Measurements from ENCODE around the gene EIF3L.

Gene EIF3L

DNA sequence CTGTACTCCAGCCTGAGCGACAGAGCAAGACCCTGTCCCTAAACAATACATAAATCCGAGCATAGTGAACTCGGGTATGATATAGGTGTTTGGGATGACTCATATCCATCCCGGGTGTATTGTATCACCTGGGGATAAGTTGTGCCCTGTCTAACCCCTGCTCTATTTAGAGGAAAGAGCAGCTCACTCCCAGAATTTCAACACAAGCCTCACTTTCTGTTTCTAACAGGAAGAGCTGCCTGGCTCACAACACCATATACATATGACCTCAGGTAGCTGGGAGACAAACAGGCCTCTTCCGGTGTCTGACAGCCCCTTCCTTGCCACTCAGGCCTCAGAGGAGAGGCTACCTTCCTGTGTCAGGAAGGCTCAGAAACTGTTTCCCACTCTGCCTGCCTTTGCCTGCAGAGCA is 47.0 kb downstream of the EIF3L start:
- H3K4me1 ChIP-seq (ENCODE audit: control insufficient read depth in 1 of 2, insufficient read depth in 2 of 2, low read length in 2 of 2) = peaks cover 5 to 52% of the 10 kb centered on the region in 2 donors
- no peaks in the 10 kb centered on the region for H3K27me3 ChIP-seq (ENCODE audit: low read depth, low read length)
- H3K4me3 ChIP-seq (ENCODE audit: low read depth in 1 of 2, low read length in 2 of 2) = no peak overlapping the region

DNA sequence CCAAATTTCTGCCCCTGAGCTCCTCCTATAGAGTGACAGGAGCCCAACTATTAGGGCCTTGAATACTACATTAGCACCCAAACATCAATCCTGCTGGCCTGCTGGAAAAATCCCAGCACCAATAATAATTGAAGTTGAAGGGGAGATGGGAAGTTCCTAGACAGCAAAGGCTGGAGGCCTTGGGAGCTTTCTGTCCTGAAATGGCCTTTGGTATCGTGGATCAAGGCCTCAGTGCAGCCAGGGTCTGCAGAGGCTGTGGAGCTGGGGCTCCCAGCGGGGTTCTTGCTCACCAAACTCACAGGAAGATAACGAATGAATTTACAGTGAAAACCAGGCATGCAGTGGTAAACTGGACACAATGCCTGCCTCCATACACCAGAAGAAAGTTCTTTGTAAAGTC is 47.7 kb downstream of the EIF3L start:
- Histone ChIP-seq H3K4me1 (ENCODE audit: control insufficient read depth in 1 of 2, insufficient read depth in 2 of 2, low read length in 2 of 2) (peaks cover 5 to 52% of the 10 kb centered on the region in 2 donors), H3K4me3 (ENCODE audit: low read depth in 1 of 2, low read length in 2 of 2) (no peak overlapping the region), H3K27ac (ENCODE audit: low read length) (peak overlapping the region; percentile 60), H3K9me3 (ENCODE audit: control insufficient read depth in 1 of 2, low read length in 2 of 2) (no peaks in the 10 kb centered on the region), H3K27me3 (ENCODE audit: low read depth, low read length) (no peaks in the 10 kb centered on the region), H3K36me3 (ENCODE audit: control insufficient read depth in 1 of 2, insufficient read depth in 2 of 2, low read length in 2 of 2) (no peaks in the 10 kb centered on the region)

More for the DNA sequence above, 47.0 kb downstream of the EIF3L start:
- Histone ChIP-seq H3K36me3 (ENCODE audit: control insufficient read depth in 1 of 2, insufficient read depth in 2 of 2, low read length in 2 of 2) (no peaks in the 10 kb centered on the region), H3K9me3 (ENCODE audit: control insufficient read depth in 1 of 2, low read length in 2 of 2) (no peaks in the 10 kb centered on the region), H3K27ac (ENCODE audit: low read length) (peak overlapping the region; percentile 60)

DNA sequence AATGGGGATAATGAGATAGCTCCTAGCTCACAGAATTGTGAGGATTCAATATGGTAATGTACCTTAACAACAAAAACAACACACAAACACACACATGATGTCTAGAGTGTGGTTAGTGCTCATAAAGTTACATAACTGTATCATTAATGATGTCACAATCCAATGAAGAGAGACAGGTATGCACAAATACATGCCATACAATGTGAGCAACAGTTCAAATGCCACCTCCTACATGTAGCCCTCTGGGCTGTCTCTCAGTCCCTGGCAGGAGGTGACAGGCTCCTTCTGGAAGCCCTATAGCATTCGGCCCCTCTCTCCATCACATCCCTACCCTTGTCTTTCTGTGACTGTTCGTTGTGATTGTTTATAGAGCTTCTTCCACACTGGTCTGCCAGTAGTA is 48.6 kb downstream of the EIF3L start:
- Histone ChIP-seq H3K36me3 (ENCODE audit: control insufficient read depth in 1 of 2, insufficient read depth in 2 of 2, low read length in 2 of 2) (no peaks in the 10 kb centered on the region), H3K4me1 (ENCODE audit: control insufficient read depth in 1 of 2, insufficient read depth in 2 of 2, low read length in 2 of 2) (peaks cover 5 to 43% of the 10 kb centered on the region in 2 donors), H3K9me3 (ENCODE audit: control insufficient read depth in 1 of 2, low read length in 2 of 2) (no peaks in the 10 kb centered on the region), H3K27ac (ENCODE audit: low read length) (no peak overlapping the region), H3K4me3 (ENCODE audit: low read depth in 1 of 2, low read length in 2 of 2) (no peak overlapping the region), H3K27me3 (ENCODE audit: low read depth, low read length) (no peaks in the 10 kb centered on the region)

DNA sequence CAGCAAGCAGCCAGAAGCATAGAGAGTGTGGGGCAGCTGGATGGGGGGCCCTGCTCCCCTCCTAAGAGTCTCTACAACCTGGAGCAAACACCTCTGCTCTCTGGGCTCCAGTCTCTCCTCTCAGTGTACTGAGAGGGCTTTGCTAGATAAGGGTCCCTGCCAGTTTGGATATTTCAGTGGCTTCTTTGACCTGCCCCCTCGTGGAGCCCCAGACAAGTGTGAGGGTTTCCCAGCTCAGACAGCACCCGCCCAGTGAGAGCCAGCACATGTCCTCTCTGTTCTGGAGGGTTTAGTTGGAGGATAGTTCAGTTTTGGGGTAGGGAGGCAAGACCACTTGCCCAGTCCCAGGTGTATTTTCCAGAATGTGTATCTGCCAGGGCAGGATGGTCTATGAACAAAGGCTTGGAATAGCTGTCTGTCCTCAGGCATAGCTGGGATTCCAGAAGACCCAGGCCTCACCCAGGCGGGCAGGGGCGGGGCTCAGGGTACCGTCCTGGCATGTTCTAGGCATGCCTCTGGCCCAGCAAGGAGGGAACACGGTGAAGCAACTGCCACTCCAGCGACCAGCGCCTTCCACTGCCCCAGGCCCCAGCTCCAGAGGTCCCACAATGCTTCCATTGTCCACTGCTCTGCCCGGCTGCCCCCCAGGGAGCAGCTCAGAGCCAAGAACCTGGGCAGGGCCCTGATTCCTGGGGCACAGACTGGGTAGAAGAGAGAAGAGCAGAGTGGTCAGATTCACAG is 49.4 kb downstream of the EIF3L start:
- H3K4me3 ChIP-seq (ENCODE audit: low read depth in 1 of 2, low read length in 2 of 2) = no peak overlapping the region
- H3K27ac ChIP-seq (ENCODE audit: low read length) = no peak overlapping the region
- no peaks in the 10 kb centered on the region for H3K36me3 ChIP-seq (ENCODE audit: control insufficient read depth in 1 of 2, insufficient read depth in 2 of 2, low read length in 2 of 2)
- peaks cover 1 to 35% of the 10 kb centered on the region in 2 donors for H3K4me1 ChIP-seq (ENCODE audit: control insufficient read depth in 1 of 2, insufficient read depth in 2 of 2, low read length in 2 of 2)
- H3K27me3 ChIP-seq (ENCODE audit: low read depth, low read length) = no peaks in the 10 kb centered on the region
- H3K9me3 ChIP-seq (ENCODE audit: control insufficient read depth in 1 of 2, low read length in 2 of 2) = no peaks in the 10 kb centered on the region

DNA sequence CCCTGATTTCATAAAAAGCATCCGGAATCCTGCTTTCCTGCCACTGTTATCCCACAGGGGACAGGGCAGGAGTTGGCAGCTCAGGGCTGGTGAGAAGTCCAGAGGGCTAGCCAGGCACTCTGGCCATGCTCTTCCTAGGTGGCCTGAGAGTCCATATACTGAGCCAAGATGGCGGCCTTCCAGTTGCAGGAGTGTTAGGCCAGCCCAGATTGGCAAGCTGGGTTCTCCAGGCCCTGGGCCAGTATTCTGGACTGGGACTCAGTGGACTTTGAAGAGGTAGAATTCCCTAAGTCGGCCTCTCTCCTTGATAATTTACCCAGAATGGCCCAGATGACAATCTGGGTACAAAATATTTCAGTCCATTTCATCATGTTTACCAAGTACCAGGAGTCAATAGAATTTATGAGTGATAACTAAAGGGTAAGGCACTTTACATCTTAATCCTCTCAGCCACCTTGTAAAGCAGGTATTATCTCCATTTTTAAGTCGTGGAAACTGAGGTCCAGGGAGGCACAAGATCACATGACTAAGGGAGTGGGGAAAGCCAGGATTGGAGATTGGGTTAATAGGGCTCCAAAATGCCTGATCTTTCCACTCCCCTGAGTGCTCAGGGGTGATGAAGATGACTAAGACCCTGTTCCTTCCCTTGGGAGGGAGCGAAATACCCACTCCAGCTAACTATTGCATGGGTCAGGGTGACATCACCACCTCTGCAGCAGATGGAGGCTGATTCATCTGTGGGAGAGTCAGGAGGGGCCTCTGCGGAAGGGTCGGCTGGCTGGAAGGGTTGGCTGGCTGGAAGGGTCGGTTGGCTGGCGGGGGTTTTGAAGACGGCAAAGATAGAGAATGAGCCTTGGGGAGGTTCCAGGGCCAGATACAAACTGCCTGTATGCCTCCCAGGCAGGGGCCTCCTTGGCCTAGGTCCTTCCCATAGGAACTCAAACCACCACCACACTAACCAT is 55.6 kb downstream of the EIF3L start:
- H3K4me1 ChIP-seq (ENCODE audit: control insufficient read depth in 1 of 2, insufficient read depth in 2 of 2, low read length in 2 of 2) = peaks cover 0 to 36% of the 10 kb centered on the region in 2 donors
- H3K27ac ChIP-seq (ENCODE audit: low read length) = peak overlapping the region; percentile 67
- peaks cover 0 to 7% of the 10 kb centered on the region in 2 donors for H3K36me3 ChIP-seq (ENCODE audit: control insufficient read depth in 1 of 2, insufficient read depth in 2 of 2, low read length in 2 of 2)
- H3K4me3 ChIP-seq (ENCODE audit: low read depth in 1 of 2, low read length in 2 of 2) = peak overlapping the region in 1 of 2 donors; percentile 65
- H3K9me3 ChIP-seq (ENCODE audit: control insufficient read depth in 1 of 2, low read length in 2 of 2) = no peaks in the 10 kb centered on the region
- H3K27me3 ChIP-seq (ENCODE audit: low read depth, low read length) = no peaks in the 10 kb centered on the region

DNA sequence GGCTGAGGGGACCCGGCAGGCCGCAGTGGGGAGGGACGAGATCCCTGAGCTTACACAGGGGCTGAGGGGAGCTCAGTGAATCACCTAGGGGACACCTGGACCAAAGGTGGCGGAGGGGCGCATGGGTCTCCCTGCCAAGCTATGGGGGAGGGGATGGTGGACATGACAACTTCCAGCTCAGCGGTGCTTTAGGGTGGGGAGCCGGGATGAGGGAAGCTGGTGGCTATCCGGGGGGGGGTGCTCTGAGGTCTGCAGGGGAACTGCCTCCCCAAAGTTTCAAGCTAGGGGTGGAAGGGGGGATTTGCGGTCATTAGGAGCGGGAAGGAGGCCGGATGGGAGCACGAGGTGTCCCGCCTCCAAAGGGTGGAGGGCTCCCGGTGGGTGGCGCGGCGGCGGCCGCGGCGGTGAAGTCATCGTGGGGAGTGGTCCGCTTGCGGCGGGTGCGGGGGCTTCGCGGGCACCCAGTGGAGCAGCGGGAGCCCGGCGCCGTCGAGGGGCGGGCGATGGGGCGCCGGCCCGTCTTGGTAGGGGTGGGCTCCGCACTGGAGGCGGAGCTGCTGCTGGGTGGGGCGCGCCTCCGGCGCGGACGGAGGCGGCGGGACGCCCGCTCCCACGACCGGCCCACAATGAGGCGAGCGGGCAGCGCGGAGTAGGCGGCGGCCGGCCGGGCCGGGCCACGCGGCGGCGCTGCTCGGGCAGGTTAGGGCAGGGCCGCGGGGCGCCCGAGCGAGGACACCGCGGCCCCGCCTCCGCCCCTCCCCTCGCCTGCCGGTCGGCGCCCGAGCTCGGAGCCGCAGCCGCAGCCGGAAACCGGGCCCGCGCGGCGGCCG is 56.5 kb downstream of the EIF3L start, which contains the start of gene MICALL1:
Gene MICALL1, plus strand, starts transcription at position 764 of the 830 bp plus-strand sequence. CDS start 126 bp downstream, outside the sequence.
- peak within 1 kb of the TSS; percentile 67 for H3K27ac ChIP-seq (ENCODE audit: low read length)
- H3K4me1 ChIP-seq (ENCODE audit: control insufficient read depth in 1 of 2, insufficient read depth in 2 of 2, low read length in 2 of 2) = peaks cover 0 to 45% of the 10 kb centered on the region in 2 donors
- peaks cover 0 to 7% of the 10 kb centered on the region in 2 donors for H3K36me3 ChIP-seq (ENCODE audit: control insufficient read depth in 1 of 2, insufficient read depth in 2 of 2, low read length in 2 of 2)

DNA sequence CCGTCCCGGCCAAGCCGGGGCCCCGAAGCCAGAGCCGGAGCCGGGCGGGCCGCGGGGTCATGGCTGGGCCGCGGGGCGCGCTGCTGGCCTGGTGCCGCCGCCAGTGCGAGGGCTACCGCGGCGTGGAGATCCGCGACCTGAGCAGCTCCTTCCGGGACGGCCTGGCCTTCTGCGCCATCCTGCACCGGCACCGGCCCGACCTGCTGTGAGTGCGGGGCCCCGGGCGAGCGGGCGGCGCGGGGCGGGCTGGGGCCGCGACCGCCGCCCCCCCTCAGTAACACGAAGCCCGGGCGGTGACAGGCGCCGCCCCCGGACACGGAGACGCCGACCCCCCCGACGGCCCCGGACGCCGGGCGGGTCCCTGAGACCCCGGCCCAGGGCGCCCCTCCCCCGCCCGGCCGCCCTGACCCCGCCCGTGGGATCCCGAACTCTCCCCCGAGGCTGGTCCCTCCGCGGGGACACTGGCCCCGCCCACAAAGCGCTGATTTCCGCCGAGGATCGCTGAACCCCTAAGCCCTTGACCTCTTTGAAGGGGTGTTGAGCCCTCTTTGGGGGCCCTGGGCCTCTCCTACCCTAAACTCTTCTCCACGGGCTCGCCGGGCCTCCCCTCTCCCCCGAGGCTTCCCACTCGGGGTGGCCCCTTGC is 57.3 kb downstream of the EIF3L start:
- peaks cover 0 to 7% of the 10 kb centered on the region in 2 donors for H3K36me3 ChIP-seq (ENCODE audit: control insufficient read depth in 1 of 2, insufficient read depth in 2 of 2, low read length in 2 of 2)
- peak overlapping the region; percentile 12 for H3K27ac ChIP-seq (ENCODE audit: low read length)
- H3K27me3 ChIP-seq (ENCODE audit: low read depth, low read length) = no peaks in the 10 kb centered on the region
- peaks cover 0 to 49% of the 10 kb centered on the region in 2 donors for H3K4me1 ChIP-seq (ENCODE audit: control insufficient read depth in 1 of 2, insufficient read depth in 2 of 2, low read length in 2 of 2)
- H3K9me3 ChIP-seq (ENCODE audit: control insufficient read depth in 1 of 2, low read length in 2 of 2) = no peaks in the 10 kb centered on the region
- H3K4me3 ChIP-seq (ENCODE audit: low read depth in 1 of 2, low read length in 2 of 2) = peak overlapping the region; percentile 60 to 79

More for the DNA sequence above, 56.5 kb downstream of the EIF3L start, which contains the start of gene MICALL1:
- H3K9me3 ChIP-seq (ENCODE audit: control insufficient read depth in 1 of 2, low read length in 2 of 2) = no peaks in the 10 kb centered on the region
- H3K27me3 ChIP-seq (ENCODE audit: low read depth, low read length) = no peaks in the 10 kb centered on the region
- H3K4me3 ChIP-seq (ENCODE audit: low read depth in 1 of 2, low read length in 2 of 2) = peak within 1 kb of the TSS; percentile 60 to 79

DNA sequence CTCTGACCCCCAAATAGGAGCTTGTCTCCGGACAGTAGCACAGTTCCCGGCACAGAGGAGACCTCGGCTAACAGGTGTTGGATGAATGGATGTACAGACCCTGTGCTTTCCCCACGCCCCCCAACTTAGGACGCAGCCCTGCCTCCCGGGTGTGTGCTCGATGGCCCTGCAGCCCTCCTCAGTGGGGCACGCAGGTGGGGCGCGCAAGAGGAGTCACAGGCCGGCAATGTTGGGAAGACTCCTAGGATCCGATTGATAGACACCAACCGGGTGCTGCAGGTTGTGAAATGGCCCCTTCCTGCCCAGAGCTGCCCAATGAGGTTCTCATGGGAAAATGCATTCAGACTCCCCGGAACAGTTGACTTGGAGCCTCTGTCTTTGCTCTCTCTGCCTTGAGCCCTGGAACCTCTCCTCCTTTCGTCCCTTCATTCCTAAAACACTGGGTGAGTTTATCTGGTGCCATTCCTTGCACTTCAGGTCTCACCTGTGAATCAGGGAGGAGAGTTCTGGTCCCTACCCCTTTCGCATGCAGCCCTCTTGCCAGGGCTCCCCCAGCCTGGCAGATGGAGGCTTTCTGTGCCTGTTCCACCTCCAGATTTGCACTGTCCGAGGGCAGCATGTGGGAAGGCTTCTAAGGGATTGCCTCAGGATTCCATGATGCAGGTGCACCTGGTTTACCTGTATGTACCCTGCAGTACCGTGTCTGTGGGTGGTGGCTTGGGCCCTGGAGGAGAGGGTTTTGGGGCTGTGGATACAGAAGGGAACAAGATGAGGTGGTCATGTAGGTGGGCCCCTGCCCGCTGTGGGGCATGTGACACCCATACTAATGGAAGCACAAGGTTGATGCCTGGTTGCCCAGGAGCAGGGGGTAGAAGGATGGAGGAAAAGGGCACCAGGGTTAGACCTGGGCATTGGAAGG is 58.1 kb downstream of the EIF3L start:
- Histone ChIP-seq H3K36me3 (ENCODE audit: control insufficient read depth in 1 of 2, insufficient read depth in 2 of 2, low read length in 2 of 2) (peaks cover 0 to 7% of the 10 kb centered on the region in 2 donors), H3K4me1 (ENCODE audit: control insufficient read depth in 1 of 2, insufficient read depth in 2 of 2, low read length in 2 of 2) (peaks cover 0 to 55% of the 10 kb centered on the region in 2 donors), H3K27ac (ENCODE audit: low read length) (peak overlapping the region; percentile 12), H3K27me3 (ENCODE audit: low read depth, low read length) (no peaks in the 10 kb centered on the region), H3K9me3 (ENCODE audit: control insufficient read depth in 1 of 2, low read length in 2 of 2) (no peaks in the 10 kb centered on the region), H3K4me3 (ENCODE audit: low read depth in 1 of 2, low read length in 2 of 2) (peak overlapping the region; percentile 60 to 79)

DNA sequence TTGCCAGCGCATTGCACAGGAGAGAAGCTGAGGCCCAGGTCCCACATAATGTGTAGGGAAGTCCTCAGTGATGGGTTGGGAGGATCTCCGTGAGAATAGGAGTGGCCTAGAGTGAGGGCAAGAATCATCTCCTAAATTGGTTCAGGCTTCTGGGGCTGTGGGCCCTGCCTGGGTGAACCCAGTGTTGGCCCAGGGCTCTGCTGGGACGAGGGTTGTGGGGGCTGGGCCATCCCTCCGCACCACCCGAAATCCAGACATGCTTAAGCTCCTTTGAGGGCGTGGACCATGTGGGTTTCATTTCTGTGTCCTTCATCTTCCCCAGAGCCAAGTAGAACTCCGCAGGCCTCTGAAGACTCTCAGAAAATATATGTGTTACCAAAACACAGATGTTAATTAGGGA is 60.5 kb downstream of the EIF3L start:
- Histone ChIP-seq H3K9me3 (ENCODE audit: control insufficient read depth in 1 of 2, low read length in 2 of 2) (no peaks in the 10 kb centered on the region), H3K27me3 (ENCODE audit: low read depth, low read length) (no peaks in the 10 kb centered on the region), H3K4me3 (ENCODE audit: low read depth in 1 of 2, low read length in 2 of 2) (peak overlapping the region in 1 of 2 donors; percentile 9), H3K27ac (ENCODE audit: low read length) (peak overlapping the region; percentile 79), H3K4me1 (ENCODE audit: control insufficient read depth in 1 of 2, insufficient read depth in 2 of 2, low read length in 2 of 2) (peaks cover 0 to 63% of the 10 kb centered on the region in 2 donors), H3K36me3 (ENCODE audit: control insufficient read depth in 1 of 2, insufficient read depth in 2 of 2, low read length in 2 of 2) (peaks cover 0 to 14% of the 10 kb centered on the region in 2 donors)

Data from muscle layer of duodenum (tissue), 2 donors.